Measurements from ENCODE around the gene RNF112.

RNF112 gene

DNA sequence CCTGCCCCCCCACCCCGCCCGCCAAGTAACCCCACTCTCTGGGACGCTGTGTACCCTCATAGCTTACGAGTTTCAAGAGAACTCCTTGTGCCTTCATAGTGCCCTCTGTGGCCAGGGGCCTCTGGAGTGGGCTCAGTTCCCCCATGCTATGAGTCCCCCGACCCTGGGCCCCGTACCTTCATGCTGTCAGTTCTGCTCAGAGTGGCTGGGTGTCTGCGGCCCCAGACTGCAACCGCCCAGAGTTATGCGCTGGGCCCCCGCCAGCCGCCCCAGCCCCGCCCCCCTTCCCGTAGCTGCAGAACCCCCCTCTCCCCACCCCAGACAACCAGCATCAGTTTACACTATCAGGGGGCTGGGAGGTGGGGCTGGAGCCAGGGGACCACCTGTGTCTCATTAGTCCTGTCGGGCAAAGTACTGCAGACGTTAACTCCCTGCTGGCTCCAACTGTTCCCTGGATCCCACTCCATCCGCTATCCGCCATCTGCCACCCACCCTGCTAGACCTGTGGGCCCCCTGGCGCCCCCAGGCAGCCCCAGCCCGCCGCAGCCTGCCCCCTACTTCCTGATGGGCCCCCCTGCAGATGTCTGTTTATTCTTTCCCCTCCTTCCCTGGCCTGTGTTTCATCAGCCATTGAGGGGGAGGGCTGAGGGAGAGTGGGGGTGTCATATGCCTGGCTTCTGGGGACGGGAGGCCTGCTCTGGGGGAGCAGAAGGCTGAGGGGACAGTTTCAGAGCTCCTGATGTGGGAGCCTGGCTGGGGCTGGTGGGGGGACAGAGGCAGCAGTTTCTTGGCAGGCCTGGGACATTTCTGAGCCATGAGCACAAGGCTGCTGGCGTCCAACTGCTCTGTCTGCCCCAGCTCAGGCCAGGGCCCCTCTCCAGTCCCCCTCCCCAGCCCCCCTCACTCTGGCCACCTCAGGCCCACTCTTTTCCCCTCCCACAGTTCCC, 23.8 kb upstream of the RNF112 start, which contains the start of gene MFAP4 (continued):
- TF ChIP-seq RBAK (tag by site-specific recombination; IDR thresholded peaks at IDR 0.05) (no peak), ZNF623 (tag by site-specific recombination; IDR thresholded peaks at IDR 0.05) (no peak), ZNF24 (tag by site-specific recombination; IDR thresholded peaks at IDR 0.05) (0 out of 2 replicates have a peak, but pooled peaks have one; percentile 28), ZNF621 (tag by site-specific recombination; IDR thresholded peaks at IDR 0.05) (no peak), ZNF391 (tag by site-specific recombination; IDR thresholded peaks at IDR 0.05; ENCODE audit: borderline replicate concordance, low read depth) (no peak), KLF16 (tag by site-specific recombination; IDR thresholded peaks at IDR 0.05) (no peak), ZNF239 (tag by site-specific recombination; IDR thresholded peaks at IDR 0.05) (no peak), ZNF426 (tag by site-specific recombination; IDR thresholded peaks at IDR 0.05) (no peak), IKZF3 (tag by site-specific recombination; IDR thresholded peaks at IDR 0.05) (peak; percentile 89)
- TF ChIP-seq, protein P1, sequence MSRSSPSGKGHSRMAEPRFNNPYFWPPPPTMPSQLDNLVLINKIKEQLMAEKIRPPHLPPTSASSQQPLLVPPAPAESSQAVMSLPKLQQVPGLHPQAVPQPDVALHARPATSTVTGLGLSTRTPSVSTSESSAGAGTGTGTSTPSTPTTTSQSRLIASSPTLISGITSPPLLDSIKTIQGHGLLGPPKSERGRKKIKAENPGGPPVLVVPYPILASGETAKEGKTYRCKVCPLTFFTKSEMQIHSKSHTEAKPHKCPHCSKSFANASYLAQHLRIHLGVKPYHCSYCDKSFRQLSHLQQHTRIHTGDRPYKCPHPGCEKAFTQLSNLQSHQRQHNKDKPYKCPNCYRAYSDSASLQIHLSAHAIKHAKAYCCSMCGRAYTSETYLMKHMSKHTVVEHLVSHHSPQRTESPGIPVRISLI (tag by site-specific recombination; IDR thresholded peaks at IDR 0.05) = no peak
- TF ChIP-seq, protein P2, sequence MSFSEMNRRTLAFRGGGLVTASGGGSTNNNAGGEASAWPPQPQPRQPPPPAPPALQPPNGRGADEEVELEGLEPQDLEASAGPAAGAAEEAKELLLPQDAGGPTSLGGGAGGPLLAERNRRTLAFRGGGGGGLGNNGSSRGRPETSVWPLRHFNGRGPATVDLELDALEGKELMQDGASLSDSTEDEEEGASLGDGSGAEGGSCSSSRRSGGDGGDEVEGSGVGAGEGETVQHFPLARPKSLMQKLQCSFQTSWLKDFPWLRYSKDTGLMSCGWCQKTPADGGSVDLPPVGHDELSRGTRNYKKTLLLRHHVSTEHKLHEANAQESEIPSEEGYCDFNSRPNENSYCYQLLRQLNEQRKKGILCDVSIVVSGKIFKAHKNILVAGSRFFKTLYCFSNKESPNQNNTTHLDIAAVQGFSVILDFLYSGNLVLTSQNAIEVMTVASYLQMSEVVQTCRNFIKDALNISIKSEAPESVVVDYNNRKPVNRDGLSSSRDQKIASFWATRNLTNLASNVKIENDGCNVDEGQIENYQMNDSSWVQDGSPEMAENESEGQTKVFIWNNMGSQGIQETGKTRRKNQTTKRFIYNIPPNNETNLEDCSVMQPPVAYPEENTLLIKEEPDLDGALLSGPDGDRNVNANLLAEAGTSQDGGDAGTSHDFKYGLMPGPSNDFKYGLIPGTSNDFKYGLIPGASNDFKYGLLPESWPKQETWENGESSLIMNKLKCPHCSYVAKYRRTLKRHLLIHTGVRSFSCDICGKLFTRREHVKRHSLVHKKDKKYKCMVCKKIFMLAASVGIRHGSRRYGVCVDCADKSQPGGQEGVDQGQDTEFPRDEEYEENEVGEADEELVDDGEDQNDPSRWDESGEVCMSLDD (tag by site-specific recombination; IDR thresholded peaks at IDR 0.05) = no peak

DNA sequence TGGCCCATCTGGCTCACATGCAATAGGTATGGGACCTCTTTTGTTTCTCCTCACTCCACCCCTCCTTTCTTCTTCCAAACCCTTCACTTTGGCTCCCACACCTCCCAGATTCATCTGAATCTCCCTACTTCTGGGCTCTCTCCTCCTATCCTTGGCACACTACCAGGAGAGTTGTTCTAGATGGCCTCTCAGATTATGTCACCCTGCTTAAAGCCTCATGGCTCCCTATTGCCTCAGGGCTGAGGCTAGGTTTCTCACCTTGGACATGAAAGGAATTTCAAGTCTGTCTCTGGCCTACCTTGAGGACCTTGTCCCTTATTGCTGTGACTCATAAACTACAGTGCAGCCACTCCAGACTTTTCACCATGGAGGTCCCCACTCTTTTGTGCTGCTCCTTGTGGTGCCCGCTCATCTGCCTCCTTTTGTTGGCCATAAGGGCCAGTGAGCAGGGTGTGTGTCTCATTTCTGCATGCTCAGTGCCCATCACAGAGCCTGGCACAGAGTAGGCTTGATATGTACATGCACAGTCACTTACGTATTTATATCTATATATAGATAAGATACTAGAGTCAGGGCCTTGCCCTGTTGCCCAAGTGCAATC, 23.0 kb upstream of the RNF112 start:
- POLR2A ChIA-PET = interaction anchor here (5.6 kb wide), 1 partner anchor 10 kb away, joined by 57 read pairs; the partner anchor contains the start of gene MAPK7
- H3K4me3 ChIP-seq (ENCODE audit: low read depth, low read length) = no peak overlapping the region
- peak overlapping the region; percentile 53; the same call in 1 of the 2 replicates for H3K27ac ChIP-seq (ENCODE audit: extremely low read depth, low read depth, low read length)
- H3K4me1 ChIP-seq (ENCODE audit: control insufficient read depth, insufficient read depth, low read length) = peaks cover 17% of the 10 kb centered on the region
- CTCF ChIA-PET = interaction anchor here (1.0 to 2.6 kb wide), 4 partner anchors 25 to 60 kb away, joined by 3 to 11 read pairs (median 6); partner anchors contain the start of gene B9D1
- H3K36me3 ChIP-seq (ENCODE audit: control insufficient read depth in 2 of 2, insufficient read depth in 1 of 2, low read length in 2 of 2) = peaks cover 7 to 24% of the 10 kb centered on the region in 2 experiments
- no peaks in the 10 kb centered on the region for H3K9me3 ChIP-seq (ENCODE audit: control insufficient read depth, insufficient read depth, low read depth, low read length)
- no peak for TF ChIP-seq SALL2 (tag by site-specific recombination; IDR thresholded peaks at IDR 0.05; ENCODE audit: borderline replicate concordance)
- TF ChIP-seq ZNF239 (tag by site-specific recombination; IDR thresholded peaks at IDR 0.05) = no peak
- peak; percentile 18; the same call in 1 of the 2 replicates for TF ChIP-seq YY2 (tag by site-specific recombination; IDR thresholded peaks at IDR 0.05)
- TF ChIP-seq ZBTB17 (tag by site-specific recombination; IDR thresholded peaks at IDR 0.05) = peak; percentile 79
- TF ChIP-seq ZNF175 (tag by site-specific recombination; IDR thresholded peaks at IDR 0.05) = no peak
- TF ChIP-seq ZNF785 (tag by site-specific recombination; IDR thresholded peaks at IDR 0.05) = no peak
- 0 out of 2 replicates have a peak, but pooled peaks have one; percentile 7 for TF ChIP-seq IKZF3 (tag by site-specific recombination; IDR thresholded peaks at IDR 0.05)
- TF ChIP-seq ZNF302 (tag by site-specific recombination; IDR thresholded peaks at IDR 0.05; ENCODE audit: low read depth) = no peak
- TF ChIP-seq ZNF600 (tag by site-specific recombination; IDR thresholded peaks at IDR 0.05) = 0 out of 2 replicates have a peak, but pooled peaks have one; percentile 28
- TF ChIP-seq HOXA7 (CRISPR knock-in tag; IDR thresholded peaks at IDR 0.05; ENCODE audit: borderline replicate concordance) = no peak
- TF ChIP-seq ZNF473 (tag by site-specific recombination; IDR thresholded peaks at IDR 0.05) = no peak
- TF ChIP-seq ZEB2 (tag by site-specific recombination; IDR thresholded peaks at IDR 0.05) = no peak
- TF ChIP-seq ZNF521 (tag by site-specific recombination; IDR thresholded peaks at IDR 0.05) = no peak
- TF ChIP-seq ZSCAN30 (tag by site-specific recombination; IDR thresholded peaks at IDR 0.05) = no peak
- TF ChIP-seq ZBTB48 (tag by site-specific recombination; IDR thresholded peaks at IDR 0.05) = peak; percentile 57; the same call in 1 of the 2 replicates
- TF ChIP-seq ZNF423 (tag by site-specific recombination; IDR thresholded peaks at IDR 0.05) = no peak
- no peak for TF ChIP-seq ZNF843 (tag by site-specific recombination; IDR thresholded peaks at IDR 0.05)
- TF ChIP-seq ZNF558 (tag by site-specific recombination; IDR thresholded peaks at IDR 0.05) = 0 out of 2 replicates have a peak, but pooled peaks have one; percentile 37
- TF ChIP-seq, protein P3, sequence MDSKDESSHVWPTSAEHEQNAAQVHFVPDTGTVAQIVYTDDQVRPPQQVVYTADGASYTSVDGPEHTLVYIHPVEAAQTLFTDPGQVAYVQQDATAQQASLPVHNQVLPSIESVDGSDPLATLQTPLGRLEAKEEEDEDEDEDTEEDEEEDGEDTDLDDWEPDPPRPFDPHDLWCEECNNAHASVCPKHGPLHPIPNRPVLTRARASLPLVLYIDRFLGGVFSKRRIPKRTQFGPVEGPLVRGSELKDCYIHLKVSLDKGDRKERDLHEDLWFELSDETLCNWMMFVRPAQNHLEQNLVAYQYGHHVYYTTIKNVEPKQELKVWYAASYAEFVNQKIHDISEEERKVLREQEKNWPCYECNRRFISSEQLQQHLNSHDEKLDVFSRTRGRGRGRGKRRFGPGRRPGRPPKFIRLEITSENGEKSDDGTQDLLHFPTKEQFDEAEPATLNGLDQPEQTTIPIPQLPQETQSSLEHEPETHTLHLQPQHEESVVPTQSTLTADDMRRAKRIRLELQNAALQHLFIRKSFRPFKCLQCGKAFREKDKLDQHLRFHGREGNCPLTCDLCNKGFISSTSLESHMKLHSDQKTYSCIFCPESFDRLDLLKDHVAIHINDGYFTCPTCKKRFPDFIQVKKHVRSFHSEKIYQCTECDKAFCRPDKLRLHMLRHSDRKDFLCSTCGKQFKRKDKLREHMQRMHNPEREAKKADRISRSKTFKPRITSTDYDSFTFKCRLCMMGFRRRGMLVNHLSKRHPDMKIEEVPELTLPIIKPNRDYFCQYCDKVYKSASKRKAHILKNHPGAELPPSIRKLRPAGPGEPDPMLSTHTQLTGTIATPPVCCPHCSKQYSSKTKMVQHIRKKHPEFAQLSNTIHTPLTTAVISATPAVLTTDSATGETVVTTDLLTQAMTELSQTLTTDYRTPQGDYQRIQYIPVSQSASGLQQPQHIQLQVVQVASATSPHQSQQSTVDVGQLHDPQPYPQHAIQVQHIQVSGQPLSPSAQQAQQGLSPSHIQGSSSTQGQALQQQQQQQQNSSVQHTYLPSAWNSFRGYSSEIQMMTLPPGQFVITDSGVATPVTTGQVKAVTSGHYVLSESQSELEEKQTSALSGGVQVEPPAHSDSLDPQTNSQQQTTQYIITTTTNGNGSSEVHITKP (tag by site-specific recombination; IDR thresholded peaks at IDR 0.05) = peak; percentile 20; the same call in 1 of the 2 replicates

Measured in HEK293 (cell line).